H1 (cell line): ENCODE data around the gene SLCO6A1. TPM values are rescaled to one million over a fixed set of nuclear protein-coding genes. Genes with fewer than 3 reads are reported as not detected.

Experiments
- RAD21 ChIP-seq, 2 experiments: IDR thresholded peaks in 1 of 2; conservative IDR thresholded peaks in 1 of 2; 2 replicates each; pipeline ENCODE4 v1.6.1; 2011; ENCODE audit warnings: low read depth in 2 of 2, low read length in 2 of 2, improper control_type of control experiment in 1 of 2, inconsistent platforms in 1 of 2, mild to moderate bottlenecking in 1 of 2, moderate library complexity in 1 of 2
- TEAD4 ChIP-seq: IDR thresholded peaks from 2 replicates; pipeline ENCODE4 v1.6.1; 2012; ENCODE audit warnings: low read depth, low read length, inconsistent platforms, mixed read lengths
- polyA plus RNA-seq, 7 experiments: library from polyadenylated mRNA; depleted of rRNA in 3 of 7; stranded (reverse) in 5 of 7; unstranded in 2 of 7; fragments of >200 nt in 5 of 7; fragments of 200-250 nt in 2 of 7; gene quantifications; 1 replicate in 5 of 7; 2 replicates in 1 of 7; 4 replicates in 1 of 7; pipeline versions ENCODE4 v1.2.1 to v1.2.3, GENCODE V29; 2011 to 2013; ENCODE audit warnings: missing spikeins in 2 of 7, mixed read lengths in 2 of 7
- total RNA-seq: library from RNA; stranded (reverse); fragmentation: NEBNext Ultra II Directional; extraction: Animal tissue kit (Norgen Biotek cat#: 25700); gene quantifications from 2 replicates; pipeline ENCODE4 v1.2.1, GENCODE V29; 2021

Gene SLCO6A1
- total and polyA plus RNA-seq, 2 of the 8 experiments (the other 6 are each of a cell fraction or from before 2014, with no cell fraction given): 0.06 to 0.56 TPM

GRCh38 chr5:102539996-102540728 lies 41.4 kb upstream of the SLCO6A1 start (continued):
- TF ChIP-seq RAD21 (IDR thresholded peaks at IDR 0.05 in 1 of 2, conservative IDR thresholded peaks at IDR 0.05 in 1 of 2; ENCODE audit: low read depth in 2 of 2, low read length in 2 of 2): no peak
- TF ChIP-seq TEAD4: no peak
- TF ChIP-seq, all 59 proteins: peak for 0
